ENCODE measurements around the gene KHNYN. TPM values are rescaled to one million over a fixed set of nuclear protein-coding genes. Genes with fewer than 3 reads are reported as not detected.
A peak's percentile ranks its signal among the peaks of the same experiment; 100 is the strongest.

Gene KHNYN
- total RNA-seq (2014; rRNA removed; shearing (Covaris generic)) (36.2 and 57.5 TPM in 2 replicates), polyA plus RNA-seq (2016; fragmentation: Nextera tagmentation; extraction: Ambion mirVana) (14.4 and 15.3 TPM in 2 replicates)

- Histone ChIP-seq H3K9me2 (ENCODE audit: insufficient read depth) (no peaks in the 10 kb centered on the region), H3K9ac (peak within 1 kb of the TSS; percentile 97)
- in situ Hi-C loops (cut with MboI): no loop called here
Observed at GRCh38 chr14:24429395-24430142, at the start of gene KHNYN, which contains the start of gene CBLN3. Gene KHNYN (plus strand): TSS chr14:24429954. CDS start chr14:24430731, 777 bp downstream. Gene CBLN3 (minus strand): TSS chr14:24429668. CDS start chr14:24429054, 614 bp downstream.

GRCh38 chr14:24381363-24382063, 48.2 kb upstream of the KHNYN start:
- H3F3A ChIP-seq (ENCODE audit: insufficient read depth): peaks cover 22% of the 10 kb centered on the region
- H3K79me2 ChIP-seq (ENCODE audit: insufficient read depth): no peaks in the 10 kb centered on the region
- H3K9me2 ChIP-seq (ENCODE audit: insufficient read depth): no peaks in the 10 kb centered on the region
- no peak for DNase-seq
- H2AFZ ChIP-seq: no peak overlapping the region
- no peaks in the 10 kb centered on the region for H3K27me3 ChIP-seq (replicated peaks; ENCODE audit: insufficient read depth)
- in situ Hi-C loops (cut with MboI): no loop called here
- H3K4me2 ChIP-seq (ENCODE audit: unreplicated experiment): no peak overlapping the region
- no peak overlapping the region for H3K9ac ChIP-seq
- H3K4me1 ChIP-seq (ENCODE audit: insufficient read depth): 0 out of 2 replicates have a peak, but pooled peaks cover 3% of the 10 kb centered on the region
- H3K9me3 ChIP-seq (ENCODE audit: low read depth): no peaks in the 10 kb centered on the region
- H3K4me3 ChIP-seq: no peak overlapping the region
- 84 to 85% methylated on average over 8 of the region's 8 CpGs for WGBS, 2 experiments (ENCODE audit: low coverage in 1 of 2, low lambda C conversion rate in 2 of 2, missing lambda C conversion rate in 2 of 2)
- TF ChIP-seq EZH2 (IDR thresholded peaks at IDR 0.05; ENCODE audit: insufficient read depth, poor library complexity, severe bottlenecking) (no peak), EZH2phosphoT487 (IDR thresholded peaks at IDR 0.05; ENCODE audit: insufficient read depth, low read depth) (no peak)
- H3K27ac ChIP-seq: no peak overlapping the region
- no peaks in the 10 kb centered on the region for H4K20me1 ChIP-seq (ENCODE audit: insufficient read depth)
- H3K36me3 ChIP-seq (ENCODE audit: low read depth): peaks cover 7% of the 10 kb centered on the region; the same call in 1 of the 2 replicates

More at GRCh38 chr14:24429395-24430142, at the start of gene KHNYN, which contains the start of gene CBLN3:
- DNase-seq: peak; percentile 99
- WGBS, 2 experiments (ENCODE audit: low coverage in 1 of 2, low lambda C conversion rate in 2 of 2, missing lambda C conversion rate in 2 of 2): 3 to 4% methylated on average over 30 to 55 of the region's 57 CpGs
- Histone ChIP-seq H3K79me2 (ENCODE audit: insufficient read depth) (peaks cover 42% of the 10 kb centered on the region), H3K27me3 (replicated peaks; ENCODE audit: insufficient read depth) (no peaks in the 10 kb centered on the region), H2AFZ (peak within 1 kb of the TSS; percentile 73), H3K9me3 (ENCODE audit: low read depth) (no peaks in the 10 kb centered on the region), H3K4me1 (ENCODE audit: insufficient read depth) (peaks cover 45% of the 10 kb centered on the region), H3F3A (ENCODE audit: insufficient read depth) (peaks cover 40% of the 10 kb centered on the region), H4K20me1 (ENCODE audit: insufficient read depth) (no peaks in the 10 kb centered on the region), H3K36me3 (ENCODE audit: low read depth) (peaks cover 14% of the 10 kb centered on the region), H3K4me2 (ENCODE audit: unreplicated experiment) (peak within 1 kb of the TSS; percentile 97), H3K27ac (peak within 1 kb of the TSS; percentile 98), H3K4me3 (peak within 1 kb of the TSS; percentile 97)
- TF ChIP-seq EZH2 (IDR thresholded peaks at IDR 0.05; ENCODE audit: insufficient read depth, poor library complexity, severe bottlenecking) (no peak), EZH2phosphoT487 (IDR thresholded peaks at IDR 0.05; ENCODE audit: insufficient read depth, low read depth) (no peak)

GRCh38 chr14:24382064-24382371, 47.7 kb upstream of the KHNYN start:
- Histone ChIP-seq H3K9me3 (ENCODE audit: low read depth) (no peaks in the 10 kb centered on the region), H3K79me2 (ENCODE audit: insufficient read depth) (no peaks in the 10 kb centered on the region), H3K4me3 (no peak overlapping the region), H3K36me3 (ENCODE audit: low read depth) (peaks cover 2% of the 10 kb centered on the region; the same call in 1 of the 2 replicates), H3F3A (ENCODE audit: insufficient read depth) (peaks cover 17% of the 10 kb centered on the region), H3K9ac (no peak overlapping the region), H3K27ac (no peak overlapping the region), H4K20me1 (ENCODE audit: insufficient read depth) (no peaks in the 10 kb centered on the region), H3K27me3 (replicated peaks; ENCODE audit: insufficient read depth) (no peaks in the 10 kb centered on the region), H2AFZ (no peak overlapping the region), H3K4me1 (ENCODE audit: insufficient read depth) (0 out of 2 replicates have a peak, but pooled peaks cover 3% of the 10 kb centered on the region), H3K4me2 (ENCODE audit: unreplicated experiment) (no peak overlapping the region), H3K9me2 (ENCODE audit: insufficient read depth) (no peaks in the 10 kb centered on the region)
- DNase-seq: no peak
- TF ChIP-seq EZH2 (IDR thresholded peaks at IDR 0.05; ENCODE audit: insufficient read depth, poor library complexity, severe bottlenecking) (no peak), EZH2phosphoT487 (IDR thresholded peaks at IDR 0.05; ENCODE audit: insufficient read depth, low read depth) (no peak)
- WGBS, 2 experiments (ENCODE audit: low coverage in 1 of 2, low lambda C conversion rate in 2 of 2, missing lambda C conversion rate in 2 of 2): 17 to 18% methylated on average over 4 of the region's 4 CpGs
- in situ Hi-C loops (cut with MboI): no loop called here

GRCh38 chr14:24384169-24384568, 45.6 kb upstream of the KHNYN start:
- Histone ChIP-seq H3K4me2 (ENCODE audit: unreplicated experiment) (no peak overlapping the region), H3K9ac (no peak overlapping the region), H3K36me3 (ENCODE audit: low read depth) (no peaks in the 10 kb centered on the region), H2AFZ (no peak overlapping the region), H4K20me1 (ENCODE audit: insufficient read depth) (no peaks in the 10 kb centered on the region), H3K27ac (no peak overlapping the region), H3K9me3 (ENCODE audit: low read depth) (no peaks in the 10 kb centered on the region), H3K27me3 (replicated peaks; ENCODE audit: insufficient read depth) (no peaks in the 10 kb centered on the region), H3K9me2 (ENCODE audit: insufficient read depth) (no peaks in the 10 kb centered on the region), H3K4me1 (ENCODE audit: insufficient read depth) (no peaks in the 10 kb centered on the region), H3F3A (ENCODE audit: insufficient read depth) (no peaks in the 10 kb centered on the region), H3K4me3 (no peak overlapping the region), H3K79me2 (ENCODE audit: insufficient read depth) (no peaks in the 10 kb centered on the region)
- in situ Hi-C loops (cut with MboI): no loop called here
- no peak for DNase-seq
- TF ChIP-seq EZH2phosphoT487 (IDR thresholded peaks at IDR 0.05; ENCODE audit: insufficient read depth, low read depth) (no peak), EZH2 (IDR thresholded peaks at IDR 0.05; ENCODE audit: insufficient read depth, poor library complexity, severe bottlenecking) (no peak)
- 71 to 74% methylated on average over 4 of the region's 4 CpGs for WGBS, 2 experiments (ENCODE audit: low coverage in 1 of 2, low lambda C conversion rate in 2 of 2, missing lambda C conversion rate in 2 of 2)

Data from GM23248 (cell line).